Measurements from ENCODE around the gene CALCOCO1. TPM values are rescaled to one million over a fixed set of nuclear protein-coding genes. Genes with fewer than 3 reads are reported as not detected.

Gene CALCOCO1
- total RNA-seq: 84.9 and 124 TPM in 2 replicates

DNA sequence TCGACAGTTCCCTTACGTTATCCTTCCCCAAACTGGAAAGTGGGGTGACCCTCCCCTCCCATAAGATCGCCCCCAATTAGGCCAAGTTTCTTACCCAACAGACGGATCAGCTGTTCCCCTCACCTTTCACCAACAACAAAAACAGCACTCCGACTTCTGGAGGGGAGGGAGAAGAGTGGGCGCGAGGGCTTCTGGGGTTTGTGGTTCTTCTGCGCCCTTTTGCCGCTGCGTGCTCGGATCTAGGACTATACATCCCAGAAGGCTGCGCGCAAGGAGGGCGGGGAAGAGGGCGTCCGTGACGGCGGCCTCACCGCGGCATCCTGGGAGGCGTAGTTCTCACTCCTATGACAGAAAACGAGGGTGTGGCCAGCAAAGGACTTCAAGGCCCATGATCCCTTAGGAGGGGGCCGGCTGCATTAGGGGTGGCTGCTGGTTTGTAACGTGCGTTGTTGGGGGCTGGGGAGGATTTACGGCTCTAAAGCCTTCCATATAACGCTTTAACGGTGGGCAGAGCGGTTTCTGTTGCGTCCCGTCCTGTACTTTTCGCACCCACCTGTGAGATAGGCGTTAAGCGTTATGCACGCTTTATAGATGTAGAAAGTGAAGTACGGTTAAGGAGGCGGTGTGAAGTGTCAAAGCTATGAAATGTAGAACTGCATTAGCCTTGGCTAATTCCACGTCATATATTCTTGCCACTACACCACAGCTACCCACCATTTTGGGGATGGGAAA, at the start of gene CALCOCO1:
Gene CALCOCO1, minus strand, starts transcription at position 143 of the 732 bp plus-strand sequence. CDS start 2,210 bp downstream, outside the sequence.

DNA sequence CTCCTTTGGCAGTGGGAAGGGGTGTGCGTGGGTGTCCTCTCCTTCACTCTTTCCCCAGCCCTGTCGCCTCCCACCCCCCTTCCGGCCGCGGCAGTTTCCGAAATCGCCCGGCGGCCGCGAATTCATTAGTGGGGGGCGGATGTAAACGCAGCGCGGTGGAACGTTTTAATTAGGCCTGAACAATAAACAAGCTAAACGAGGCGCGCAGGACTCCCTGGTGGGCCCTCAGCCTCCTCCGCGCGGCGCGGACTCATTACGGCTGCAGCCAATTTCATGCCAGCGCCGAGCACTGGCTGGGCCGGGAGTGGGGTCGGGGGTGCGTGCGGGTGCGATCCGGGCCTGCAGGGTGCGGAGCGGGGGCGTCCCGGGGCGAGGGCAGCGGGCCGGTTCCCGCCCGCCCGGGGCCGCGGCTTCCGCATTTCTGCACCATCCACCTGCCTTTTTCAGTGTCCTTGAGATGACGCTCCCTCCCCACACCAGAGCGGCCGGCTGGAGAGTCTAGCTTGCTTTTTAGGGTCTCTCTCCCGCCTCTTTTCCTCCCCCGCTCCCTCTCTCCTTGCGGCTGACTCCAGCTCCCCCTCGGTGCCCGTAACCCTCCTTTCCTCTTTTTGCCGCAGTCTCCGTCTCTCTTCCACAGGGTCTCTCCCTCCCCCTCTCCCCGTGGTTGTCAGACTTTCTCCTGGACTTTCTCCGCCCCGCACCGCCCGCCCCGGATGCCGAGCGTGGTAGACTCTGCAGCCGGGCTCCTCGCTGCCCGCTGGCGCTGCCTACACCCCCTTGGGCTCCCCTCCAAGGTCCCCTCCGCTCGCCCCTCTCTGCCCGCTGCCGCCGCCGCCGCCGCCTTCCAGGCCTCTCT, 24.3 kb upstream of the CALCOCO1 start, which contains the start of gene CISTR:
Gene CISTR, minus strand, starts transcription at position 644 of the 856 bp plus-strand sequence.

GRCh38 chr12:53675701-53676607, 51.3 kb downstream of the CALCOCO1 start, which contains the start of gene ATP5MC2:
Gene ATP5MC2 (minus strand): TSS chr12:53676083. CDS start chr12:53672614, 3,469 bp downstream.

Other genes with a start within 250 kb of the CALCOCO1 start
- gene MAP3K12, start 228.0 kb downstream of the CALCOCO1 start, total RNA-seq: 29.6 and 40.3 TPM in 2 replicates
- gene TARBP2, start 226.2 kb downstream of the CALCOCO1 start, total RNA-seq: 34.7 and 39.8 TPM in 2 replicates
- not detected in 2 replicates for gene NPFF, start 220.0 kb downstream of the CALCOCO1 start, total RNA-seq
- gene ATF7, start 101.1 kb downstream of the CALCOCO1 start, total RNA-seq: 5.5 and 7.9 TPM in 2 replicates
- 142 and 148 TPM in 2 replicates for gene ATP5MC2, start 51.4 kb downstream of the CALCOCO1 start, total RNA-seq
- gene CISTR, start 24.5 kb upstream of the CALCOCO1 start, total RNA-seq: not detected in 2 replicates
- gene HOXC13, start 211.4 kb upstream of the CALCOCO1 start, total RNA-seq: not detected in 2 replicates
- gene HOXC12, start 227.5 kb upstream of the CALCOCO1 start, total RNA-seq: not detected in 2 replicates
- gene HOXC11, start 245.7 kb upstream of the CALCOCO1 start, total RNA-seq: under 0.01 and 0.14 TPM in 2 replicates
- 0.09 and 0.28 TPM in 2 replicates for gene HOTAIR, start 247.5 kb upstream of the CALCOCO1 start, total RNA-seq